ENCODE measurements around the gene LPCAT3. TPM values are rescaled to one million over a fixed set of nuclear protein-coding genes. Genes with fewer than 3 reads are reported as not detected.

The LPCAT3 gene
- total and polyA plus RNA-seq, 2 of the 13 experiments (the other 11 are each of a cell fraction or from before 2014, with no cell fraction given), result 44.5 to 64.3 TPM

DNA sequence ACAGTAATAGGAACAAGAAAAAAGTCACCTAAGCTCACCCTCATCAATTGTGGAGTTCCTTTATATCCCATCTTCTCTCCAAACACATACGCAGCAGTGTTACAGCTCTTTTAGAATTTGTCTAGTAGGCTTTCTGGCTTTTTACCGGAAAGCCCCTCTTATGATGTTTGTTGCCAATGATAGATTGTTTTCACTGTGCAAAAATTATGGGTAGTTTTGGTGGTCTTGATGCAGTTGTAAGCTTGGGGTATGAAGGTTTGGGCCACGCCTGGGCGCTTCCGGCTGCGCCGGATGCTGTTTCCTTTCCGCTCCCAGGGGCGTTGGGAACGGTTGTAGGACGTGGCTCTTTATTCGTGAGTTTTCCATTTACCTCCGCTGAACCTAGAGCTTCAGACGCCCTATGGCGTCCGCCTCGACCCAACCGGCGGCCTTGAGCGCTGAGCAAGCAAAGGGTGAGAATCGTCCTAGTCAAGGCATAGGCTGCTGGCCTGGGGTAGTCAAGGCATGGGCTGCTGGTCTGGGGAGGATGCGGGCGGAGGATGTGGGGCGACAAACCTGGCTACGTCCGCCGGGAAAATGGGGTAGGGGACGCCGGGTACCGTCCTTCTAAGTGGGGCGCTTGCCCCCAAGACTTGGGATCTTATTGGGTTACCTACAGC, 74.4 kb downstream of the LPCAT3 start, which contains the start of the genes C12orf57 and RNU7-1 (continued):
- TF ChIP-seq, protein P1, sequence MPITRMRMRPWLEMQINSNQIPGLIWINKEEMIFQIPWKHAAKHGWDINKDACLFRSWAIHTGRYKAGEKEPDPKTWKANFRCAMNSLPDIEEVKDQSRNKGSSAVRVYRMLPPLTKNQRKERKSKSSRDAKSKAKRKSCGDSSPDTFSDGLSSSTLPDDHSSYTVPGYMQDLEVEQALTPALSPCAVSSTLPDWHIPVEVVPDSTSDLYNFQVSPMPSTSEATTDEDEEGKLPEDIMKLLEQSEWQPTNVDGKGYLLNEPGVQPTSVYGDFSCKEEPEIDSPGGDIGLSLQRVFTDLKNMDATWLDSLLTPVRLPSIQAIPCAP (CRISPR knock-in tag; IDR thresholded peaks at IDR 0.05; ENCODE audit: low read depth), result 0 out of 2 replicates have a peak, but pooled peaks have one; percentile 76
- TF ChIP-seq PTBP1 (IDR thresholded peaks at IDR 0.05; ENCODE audit: low read depth, low read length, poor library complexity, severe bottlenecking) (peak; percentile 36), NR2F6 (IDR thresholded peaks at IDR 0.05) (peak; percentile 66; the same call in 1 of the 2 replicates), NR2F6 (CRISPR knock-in tag; IDR thresholded peaks at IDR 0.05) (peak; percentile 64), ZNF607 (CRISPR knock-in tag; IDR thresholded peaks at IDR 0.05; ENCODE audit: borderline replicate concordance) (no peak), HNRNPLL (IDR thresholded peaks at IDR 0.05; ENCODE audit: low read depth, low read length, poor library complexity, severe bottlenecking) (no peak), SALL1 (CRISPR knock-in tag; IDR thresholded peaks at IDR 0.05) (peak; percentile 25; the same call in 1 of the 2 replicates), ZNF431 (CRISPR knock-in tag; IDR thresholded peaks at IDR 0.05; ENCODE audit: borderline replicate concordance, low read depth) (no peak; the same call in 1 of the 2 replicates), FOSL1 (CRISPR knock-in tag; IDR thresholded peaks at IDR 0.05; ENCODE audit: borderline replicate concordance) (0 out of 2 replicates have a peak, but pooled peaks have one; percentile 9), SNAI1 (CRISPR knock-in tag; IDR thresholded peaks at IDR 0.05; ENCODE audit: borderline replicate concordance) (0 out of 2 replicates have a peak, but pooled peaks have one; percentile 74)
- TF ChIP-seq, protein P2, sequence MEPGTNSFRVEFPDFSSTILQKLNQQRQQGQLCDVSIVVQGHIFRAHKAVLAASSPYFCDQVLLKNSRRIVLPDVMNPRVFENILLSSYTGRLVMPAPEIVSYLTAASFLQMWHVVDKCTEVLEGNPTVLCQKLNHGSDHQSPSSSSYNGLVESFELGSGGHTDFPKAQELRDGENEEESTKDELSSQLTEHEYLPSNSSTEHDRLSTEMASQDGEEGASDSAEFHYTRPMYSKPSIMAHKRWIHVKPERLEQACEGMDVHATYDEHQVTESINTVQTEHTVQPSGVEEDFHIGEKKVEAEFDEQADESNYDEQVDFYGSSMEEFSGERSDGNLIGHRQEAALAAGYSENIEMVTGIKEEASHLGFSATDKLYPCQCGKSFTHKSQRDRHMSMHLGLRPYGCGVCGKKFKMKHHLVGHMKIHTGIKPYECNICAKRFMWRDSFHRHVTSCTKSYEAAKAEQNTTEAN (CRISPR knock-in tag; conservative IDR thresholded peaks at IDR 0.05), result peak; percentile 30; the same call in 1 of the 2 replicates
- TF ChIP-seq, protein P3, sequence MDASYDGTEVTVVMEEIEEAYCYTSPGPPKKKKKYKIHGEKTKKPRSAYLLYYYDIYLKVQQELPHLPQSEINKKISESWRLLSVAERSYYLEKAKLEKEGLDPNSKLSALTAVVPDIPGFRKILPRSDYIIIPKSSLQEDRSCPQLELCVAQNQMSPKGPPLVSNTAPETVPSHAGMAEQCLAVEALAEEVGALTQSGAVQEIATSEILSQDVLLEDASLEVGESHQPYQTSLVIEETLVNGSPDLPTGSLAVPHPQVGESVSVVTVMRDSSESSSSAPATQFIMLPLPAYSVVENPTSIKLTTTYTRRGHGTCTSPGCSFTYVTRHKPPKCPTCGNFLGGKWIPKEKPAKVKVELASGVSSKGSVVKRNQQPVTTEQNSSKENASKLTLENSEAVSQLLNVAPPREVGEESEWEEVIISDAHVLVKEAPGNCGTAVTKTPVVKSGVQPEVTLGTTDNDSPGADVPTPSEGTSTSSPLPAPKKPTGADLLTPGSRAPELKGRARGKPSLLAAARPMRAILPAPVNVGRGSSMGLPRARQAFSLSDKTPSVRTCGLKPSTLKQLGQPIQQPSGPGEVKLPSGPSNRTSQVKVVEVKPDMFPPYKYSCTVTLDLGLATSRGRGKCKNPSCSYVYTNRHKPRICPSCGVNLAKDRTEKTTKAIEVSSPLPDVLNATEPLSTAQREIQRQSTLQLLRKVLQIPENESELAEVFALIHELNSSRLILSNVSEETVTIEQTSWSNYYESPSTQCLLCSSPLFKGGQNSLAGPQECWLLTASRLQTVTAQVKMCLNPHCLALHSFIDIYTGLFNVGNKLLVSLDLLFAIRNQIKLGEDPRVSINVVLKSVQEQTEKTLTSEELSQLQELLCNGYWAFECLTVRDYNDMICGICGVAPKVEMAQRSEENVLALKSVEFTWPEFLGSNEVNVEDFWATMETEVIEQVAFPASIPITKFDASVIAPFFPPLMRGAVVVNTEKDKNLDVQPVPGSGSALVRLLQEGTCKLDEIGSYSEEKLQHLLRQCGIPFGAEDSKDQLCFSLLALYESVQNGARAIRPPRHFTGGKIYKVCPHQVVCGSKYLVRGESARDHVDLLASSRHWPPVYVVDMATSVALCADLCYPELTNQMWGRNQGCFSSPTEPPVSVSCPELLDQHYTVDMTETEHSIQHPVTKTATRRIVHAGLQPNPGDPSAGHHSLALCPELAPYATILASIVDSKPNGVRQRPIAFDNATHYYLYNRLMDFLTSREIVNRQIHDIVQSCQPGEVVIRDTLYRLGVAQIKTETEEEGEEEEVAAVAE (CRISPR knock-in tag; IDR thresholded peaks at IDR 0.05; ENCODE audit: borderline replicate concordance), result peak; percentile 87; the same call in 1 of the 2 replicates
- TF ChIP-seq, protein P4, sequence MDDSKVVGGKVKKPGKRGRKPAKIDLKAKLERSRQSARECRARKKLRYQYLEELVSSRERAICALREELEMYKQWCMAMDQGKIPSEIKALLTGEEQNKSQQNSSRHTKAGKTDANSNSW (CRISPR knock-in tag; IDR thresholded peaks at IDR 0.05; ENCODE audit: borderline replicate concordance), result no peak
- TF ChIP-seq, protein P5, sequence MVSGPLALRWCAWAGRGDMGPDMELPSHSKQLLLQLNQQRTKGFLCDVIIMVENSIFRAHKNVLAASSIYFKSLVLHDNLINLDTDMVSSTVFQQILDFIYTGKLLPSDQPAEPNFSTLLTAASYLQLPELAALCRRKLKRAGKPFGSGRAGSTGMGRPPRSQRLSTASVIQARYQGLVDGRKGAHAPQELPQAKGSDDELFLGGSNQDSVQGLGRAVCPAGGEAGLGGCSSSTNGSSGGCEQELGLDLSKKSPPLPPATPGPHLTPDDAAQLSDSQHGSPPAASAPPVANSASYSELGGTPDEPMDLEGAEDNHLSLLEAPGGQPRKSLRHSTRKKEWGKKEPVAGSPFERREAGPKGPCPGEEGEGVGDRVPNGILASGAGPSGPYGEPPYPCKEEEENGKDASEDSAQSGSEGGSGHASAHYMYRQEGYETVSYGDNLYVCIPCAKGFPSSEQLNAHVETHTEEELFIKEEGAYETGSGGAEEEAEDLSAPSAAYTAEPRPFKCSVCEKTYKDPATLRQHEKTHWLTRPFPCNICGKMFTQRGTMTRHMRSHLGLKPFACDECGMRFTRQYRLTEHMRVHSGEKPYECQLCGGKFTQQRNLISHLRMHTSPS (CRISPR knock-in tag; IDR thresholded peaks at IDR 0.05; ENCODE audit: low read depth), result peak; percentile 58; the same call in 1 of the 2 replicates

All from HepG2 (cell line).